Stimulated activated CD4-positive, alpha-beta T cell treated with anti-CD3 and anti-CD28 coated beads, Interleukin-1b, Interleukin-23, amount 100 ng/mL, for 48 hours (primary cell): Measurements from ENCODE around the gene FUBP3.
"Not testable (repeated sequence)": the region's sequence is repeated elsewhere in the genome, so short reads cannot be mapped to it uniquely, and the experiment has no call there.

Source experiments
- DNase-seq: peaks from one replicate; pipeline ENCODE4 v3.0.0-alpha.2; 2020

FUBP3 gene

DNA sequence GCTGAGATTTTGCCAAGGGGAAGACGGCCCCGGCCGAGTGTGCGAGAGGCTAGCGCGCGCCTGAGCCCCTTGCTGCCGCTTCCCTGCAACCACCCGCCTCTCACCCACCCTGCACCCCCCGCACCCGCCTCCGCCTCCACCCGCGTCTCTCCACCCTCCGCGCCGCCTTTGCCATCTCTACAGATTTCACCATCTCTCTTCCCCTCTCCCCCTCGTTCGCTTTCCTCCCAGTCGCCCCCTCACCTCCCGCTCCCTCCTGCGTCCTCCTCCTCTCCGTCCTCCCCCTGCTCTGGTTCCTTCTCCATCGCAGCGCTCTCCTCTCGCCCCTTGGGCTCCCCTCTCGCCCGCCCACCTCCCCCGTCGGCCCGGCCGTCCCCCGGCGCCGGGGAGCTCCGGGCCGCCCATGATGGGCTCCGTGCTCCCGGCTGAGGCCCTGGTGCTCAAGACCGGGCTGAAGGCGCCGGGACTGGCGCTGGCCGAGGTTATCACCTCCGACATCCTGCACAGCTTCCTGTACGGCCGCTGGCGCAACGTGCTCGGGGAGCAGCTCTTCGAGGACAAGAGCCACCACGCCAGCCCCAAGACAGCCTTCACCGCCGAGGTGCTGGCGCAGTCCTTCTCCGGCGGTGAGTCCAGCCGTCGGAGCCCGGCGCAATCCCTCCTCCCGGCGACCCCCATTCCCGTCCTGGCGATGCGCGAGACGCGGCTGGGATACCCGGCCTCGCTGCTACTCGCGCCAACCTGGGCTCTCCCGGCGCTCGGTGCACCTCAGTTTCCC lies 85.1 kb downstream of the FUBP3 start, which contains the start of gene PRDM12:
TSS of gene PRDM12 (plus strand) at position 344 of the 778 bp plus-strand sequence. CDS start at position 404, 60 bp downstream.
- no peak for DNase-seq

GRCh38 chr9:130665029-130665430 lies 85.7 kb downstream of the FUBP3 start:
- no peak for DNase-seq

- DNase-seq = no peak
Measured at GRCh38 chr9:130665431-130666392, 86.3 kb downstream of the FUBP3 start.

DNA sequence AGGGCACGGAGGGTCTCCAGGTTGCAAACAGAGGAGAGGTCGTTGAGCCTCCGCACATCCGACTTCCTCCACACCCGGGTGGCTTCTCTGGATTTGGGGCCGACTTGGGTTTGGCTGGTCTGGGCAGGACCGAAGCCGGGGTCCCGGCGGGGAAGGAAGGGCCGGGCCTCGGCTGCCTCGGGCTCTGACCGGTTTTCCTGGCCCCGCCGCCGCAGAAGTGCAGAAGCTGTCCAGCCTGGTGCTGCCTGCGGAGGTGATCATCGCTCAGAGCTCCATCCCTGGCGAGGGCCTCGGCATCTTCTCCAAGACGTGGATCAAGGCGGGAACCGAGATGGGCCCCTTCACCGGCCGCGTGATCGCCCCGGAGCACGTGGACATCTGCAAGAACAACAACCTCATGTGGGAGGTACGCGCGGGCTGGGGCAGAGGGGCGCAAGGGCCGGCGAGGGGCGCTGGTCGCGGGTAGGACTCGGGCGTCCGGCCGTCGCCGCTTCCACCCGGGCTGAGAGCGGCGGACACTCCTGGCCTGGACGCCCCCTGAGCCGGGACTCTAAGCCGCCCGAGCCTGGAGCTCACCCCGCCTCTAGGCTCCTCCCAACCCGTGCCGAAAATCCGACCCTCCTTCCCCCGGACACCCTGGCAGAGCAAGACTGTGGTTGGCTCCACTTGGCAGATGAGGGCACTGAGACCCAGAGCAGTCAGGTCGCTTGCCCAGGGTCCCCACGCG lies 87.2 kb downstream of the FUBP3 start:
- no peak for DNase-seq

DNA sequence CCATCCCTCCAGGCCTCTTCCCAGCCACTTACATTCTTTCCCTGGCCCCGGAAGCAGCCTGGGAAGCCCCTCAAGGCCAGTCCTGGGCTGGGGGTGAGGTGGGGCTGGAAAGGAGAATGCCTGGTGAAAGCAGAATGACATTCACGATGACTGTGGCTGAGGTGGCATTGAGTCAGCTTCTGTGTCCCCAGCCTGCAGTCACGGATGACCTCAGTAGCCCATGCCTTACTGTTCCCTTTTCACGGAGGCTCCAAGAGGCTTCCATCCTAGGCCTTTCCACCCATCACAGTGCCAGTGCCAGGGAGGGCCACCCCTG lies 87.7 kb downstream of the FUBP3 start:
- no peak for DNase-seq

DNA sequence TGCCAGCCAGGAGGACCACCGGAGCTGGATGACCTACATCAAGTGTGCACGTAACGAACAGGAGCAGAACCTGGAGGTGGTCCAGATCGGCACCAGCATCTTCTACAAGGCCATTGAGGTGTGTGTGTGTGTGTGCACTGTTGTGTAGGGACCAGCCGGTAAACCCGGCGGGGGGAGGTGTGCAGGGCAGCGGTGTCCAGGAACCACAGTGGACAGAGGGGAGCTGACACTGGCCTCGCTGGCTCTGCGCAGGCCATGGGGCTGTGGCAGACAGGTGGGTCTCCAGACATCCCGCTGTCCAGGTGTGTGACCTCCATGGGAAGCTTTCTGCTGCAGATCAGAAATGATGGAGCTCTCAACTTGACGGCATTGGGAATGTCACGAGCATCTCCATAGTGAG lies 88.8 kb downstream of the FUBP3 start:
- DNase-seq = no peak

DNA sequence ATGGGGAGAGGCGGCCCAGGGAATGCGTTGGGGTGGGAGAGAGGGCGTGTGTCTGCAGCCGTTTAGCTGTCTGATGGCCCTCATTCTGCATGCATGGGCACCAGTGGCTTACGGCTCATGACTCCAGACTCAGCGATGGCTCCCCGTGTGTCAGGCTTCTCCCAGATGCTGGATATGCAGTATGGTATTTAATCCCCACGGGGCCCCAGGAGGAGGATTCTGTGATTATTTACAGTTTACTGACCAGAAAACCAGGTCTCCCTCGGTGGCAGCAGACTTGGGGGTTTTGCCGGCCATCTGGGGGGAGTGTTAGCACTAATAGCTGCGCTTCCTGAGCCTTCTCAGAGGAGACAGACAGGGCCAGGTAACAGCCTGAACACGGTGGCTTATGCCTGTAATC lies 89.3 kb downstream of the FUBP3 start:
- DNase-seq = no peak

DNA sequence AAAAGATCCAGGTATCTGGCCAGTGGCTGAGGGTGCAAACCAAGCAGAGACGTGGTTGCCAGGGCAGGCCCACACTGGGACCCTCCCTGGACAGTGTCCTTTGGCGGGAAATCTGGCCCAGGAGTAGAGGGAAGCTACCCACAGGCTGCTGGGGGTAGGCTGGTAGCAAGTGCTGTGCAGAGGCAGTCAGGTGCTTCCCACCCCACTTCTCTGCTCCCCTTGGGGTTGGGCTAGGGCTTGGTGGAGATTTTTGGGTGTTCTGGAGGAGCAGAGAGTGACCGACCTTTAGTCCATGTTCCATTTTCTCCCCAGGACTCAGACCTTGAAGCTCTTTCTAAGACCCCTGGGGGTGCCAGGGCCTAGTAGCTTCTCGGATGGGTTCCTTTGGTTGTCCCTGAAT lies 90.6 kb downstream of the FUBP3 start:
- no peak for DNase-seq

GRCh38 chr9:130670644-130671043 lies 91.3 kb downstream of the FUBP3 start:
- DNase-seq = no peak

- DNase-seq = no peak
Measured at GRCh38 chr9:130672466-130672865, 93.1 kb downstream of the FUBP3 start.

DNA sequence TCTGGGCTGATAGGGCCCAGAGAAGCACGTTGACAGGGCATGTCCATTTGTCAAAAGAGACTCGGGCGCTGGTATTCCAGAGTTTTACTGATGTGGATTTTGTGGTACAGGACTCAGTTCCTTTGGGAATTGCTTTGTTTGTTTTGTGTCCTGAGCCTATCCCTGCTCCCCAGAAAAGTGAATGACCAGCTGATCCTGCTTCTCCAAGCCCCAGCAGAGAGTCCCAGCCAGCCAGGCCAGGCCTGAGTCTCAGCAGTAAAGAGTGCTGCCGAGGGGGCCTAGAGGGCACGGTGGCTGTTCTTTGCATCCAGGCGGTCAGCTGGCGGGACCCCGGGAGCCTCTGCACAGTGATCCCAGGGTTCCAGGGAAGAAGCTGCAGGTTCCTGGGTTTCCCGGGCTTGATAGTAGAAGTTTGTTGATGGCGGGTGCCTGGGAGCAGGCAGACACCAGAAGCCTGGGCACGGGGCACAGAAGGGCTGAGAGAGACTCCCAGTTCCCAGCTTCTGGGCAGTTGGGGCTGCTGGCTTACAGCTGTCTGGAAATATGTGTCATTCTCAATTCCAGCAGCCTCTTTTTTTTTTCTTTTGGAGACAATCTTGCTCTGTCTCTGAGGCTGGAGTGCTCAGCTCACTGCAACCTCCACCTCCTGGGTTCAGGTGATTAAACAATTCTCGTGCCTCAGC lies 93.7 kb downstream of the FUBP3 start:
- no peak for DNase-seq

DNA sequence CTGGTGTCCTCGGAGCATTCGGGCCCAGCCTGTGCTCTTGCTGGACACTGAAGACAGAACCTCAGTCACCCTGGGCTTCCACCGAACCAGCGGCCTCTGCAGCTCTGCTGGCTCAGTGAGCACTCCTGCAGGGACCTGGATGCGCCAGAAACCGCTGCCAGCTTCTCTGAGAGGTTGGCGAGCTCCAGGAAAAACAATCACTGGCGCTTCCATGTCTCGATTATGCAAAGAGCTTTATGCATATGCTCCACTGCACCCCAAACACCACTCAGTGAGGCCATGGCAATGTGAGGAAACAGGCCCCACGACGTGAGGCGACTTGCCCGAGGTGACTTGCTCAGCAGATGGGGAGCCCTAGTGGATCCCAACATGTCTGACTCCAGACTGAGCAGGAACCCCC lies 96.0 kb downstream of the FUBP3 start:
- DNase-seq = no peak

DNA sequence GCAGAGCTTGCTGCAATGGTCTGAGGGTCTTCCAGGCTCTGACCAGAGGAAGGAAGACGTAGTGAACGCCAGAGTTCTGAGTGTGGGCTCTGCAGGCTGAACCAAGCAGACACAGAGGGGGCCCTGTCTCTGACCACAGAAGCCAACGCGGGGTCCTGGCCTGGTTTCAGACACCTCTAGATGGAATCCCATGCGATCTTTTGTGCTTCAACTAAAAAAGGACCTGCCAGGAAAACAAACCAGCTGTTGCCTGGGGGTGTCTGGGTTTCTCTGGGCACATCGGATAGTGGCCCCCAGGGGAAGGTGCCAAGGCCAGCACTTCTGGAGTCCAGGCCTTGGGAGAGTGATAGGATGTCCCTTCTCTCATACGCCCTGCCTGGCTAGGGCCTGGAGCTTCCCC lies 97.9 kb downstream of the FUBP3 start:
- DNase-seq = no peak

- peak; percentile 65 for DNase-seq
Measured at GRCh38 chr9:130680836-130681768, 101.7 kb downstream of the FUBP3 start.

- no peak for DNase-seq
Measured at GRCh38 chr9:130681769-130682420, 102.5 kb downstream of the FUBP3 start.

DNA sequence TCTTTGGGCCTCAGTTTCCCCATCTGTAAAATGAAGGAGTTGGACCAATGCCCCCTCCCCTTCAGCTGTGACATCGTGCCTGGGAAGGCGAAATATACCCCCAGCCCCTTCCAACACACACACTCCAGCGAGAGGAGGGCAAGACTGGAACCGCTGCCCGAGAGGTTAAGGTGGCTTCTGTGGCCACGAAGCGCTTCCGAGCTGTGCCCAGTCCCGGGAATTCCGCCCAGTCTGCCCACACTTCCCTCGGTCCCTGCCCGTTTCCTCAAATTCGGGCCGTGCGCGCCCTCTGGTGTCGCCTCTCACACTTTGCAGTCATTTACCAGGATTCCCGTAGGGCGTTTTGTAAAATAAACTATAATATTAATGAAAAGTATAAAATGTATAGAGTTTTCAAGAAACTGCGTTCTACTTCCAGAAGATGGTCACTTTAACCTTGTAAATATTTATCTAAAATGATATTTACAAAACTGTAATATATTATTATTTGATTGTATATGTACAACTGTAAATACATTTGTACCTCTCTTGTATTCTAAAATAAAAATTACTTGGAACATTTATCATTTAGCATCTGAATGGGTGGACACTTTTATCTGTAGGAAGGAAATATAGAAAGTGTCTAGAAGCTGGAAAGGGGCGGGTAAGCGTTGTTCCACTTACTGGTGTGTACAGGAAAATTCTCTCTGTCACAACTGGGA lies 103.2 kb downstream of the FUBP3 start:
- peak; percentile 43 for DNase-seq

DNA sequence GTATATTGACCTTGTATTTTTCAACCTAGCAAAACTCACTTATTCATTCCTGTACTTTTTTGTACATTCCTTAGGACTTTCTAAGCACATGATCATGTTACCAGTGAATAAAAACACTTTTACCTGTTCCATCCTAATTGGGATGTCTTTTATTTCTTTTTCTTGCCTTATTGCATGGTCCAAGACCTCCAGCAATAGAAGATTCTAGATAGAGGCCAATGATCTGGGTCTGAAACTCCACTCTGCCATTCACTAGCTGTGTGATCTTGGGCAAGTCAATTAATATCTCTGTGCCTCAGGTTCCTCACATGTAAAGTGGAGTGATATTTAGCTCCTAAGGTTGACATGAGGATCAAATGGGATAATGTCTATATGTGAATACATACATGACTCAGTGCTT lies 105.7 kb downstream of the FUBP3 start:
- no peak for DNase-seq

GRCh38 chr9:130685945-130686344 lies 106.6 kb downstream of the FUBP3 start:
- DNase-seq = not testable (repeated sequence)

GRCh38 chr9:130687615-130688014 lies 108.2 kb downstream of the FUBP3 start:
- DNase-seq = no peak
